Thyroid gland (tissue), 4 donors: ENCODE results near the gene PARP6.

Experiments used
- POLR2A ChIP-seq, 2 donors: fragments of 450-650 bp; IDR thresholded peaks; one replicate each; pipeline ENCODE4 v1.6.1; 2017; ENCODE audit warnings: antibody characterized with exemption in 2 of 2, mild to moderate bottlenecking in 2 of 2, moderate library complexity in 1 of 2
- TF ChIP-seq, protein P1 (sequence below), 6 experiments: fragments of 200-600 bp in 3 of 6; fragments of 450-650 bp in 3 of 6; sonication (generic) in 3 of 6; IDR thresholded peaks; one replicate each; pipeline ENCODE4 v1.5.1; 2016 to 2019; ENCODE audit warnings: antibody characterized with exemption in 6 of 6, mild to moderate bottlenecking in 2 of 6, inconsistent platforms in 1 of 6, moderate library complexity in 1 of 6

DNA sequence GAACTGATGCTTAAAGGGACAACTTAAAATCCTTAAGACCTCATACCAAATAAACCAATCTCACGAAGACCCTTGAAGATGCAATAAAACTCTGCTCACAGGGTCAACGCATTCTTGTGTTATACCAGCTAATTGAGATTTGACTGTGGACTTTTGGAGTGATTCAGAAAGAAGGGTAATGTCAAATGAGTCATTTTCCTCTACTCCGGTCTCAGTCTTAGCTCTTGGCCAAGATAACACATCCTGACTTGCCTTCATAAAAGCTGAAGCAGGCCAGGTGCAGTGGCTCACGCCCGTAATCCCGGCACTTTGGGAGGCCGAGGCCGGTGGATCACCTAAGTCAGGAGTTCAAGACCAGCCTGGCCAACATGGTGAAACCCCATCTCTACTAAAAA, 45.2 kb downstream of the PARP6 start:
- TF ChIP-seq, protein P1, sequence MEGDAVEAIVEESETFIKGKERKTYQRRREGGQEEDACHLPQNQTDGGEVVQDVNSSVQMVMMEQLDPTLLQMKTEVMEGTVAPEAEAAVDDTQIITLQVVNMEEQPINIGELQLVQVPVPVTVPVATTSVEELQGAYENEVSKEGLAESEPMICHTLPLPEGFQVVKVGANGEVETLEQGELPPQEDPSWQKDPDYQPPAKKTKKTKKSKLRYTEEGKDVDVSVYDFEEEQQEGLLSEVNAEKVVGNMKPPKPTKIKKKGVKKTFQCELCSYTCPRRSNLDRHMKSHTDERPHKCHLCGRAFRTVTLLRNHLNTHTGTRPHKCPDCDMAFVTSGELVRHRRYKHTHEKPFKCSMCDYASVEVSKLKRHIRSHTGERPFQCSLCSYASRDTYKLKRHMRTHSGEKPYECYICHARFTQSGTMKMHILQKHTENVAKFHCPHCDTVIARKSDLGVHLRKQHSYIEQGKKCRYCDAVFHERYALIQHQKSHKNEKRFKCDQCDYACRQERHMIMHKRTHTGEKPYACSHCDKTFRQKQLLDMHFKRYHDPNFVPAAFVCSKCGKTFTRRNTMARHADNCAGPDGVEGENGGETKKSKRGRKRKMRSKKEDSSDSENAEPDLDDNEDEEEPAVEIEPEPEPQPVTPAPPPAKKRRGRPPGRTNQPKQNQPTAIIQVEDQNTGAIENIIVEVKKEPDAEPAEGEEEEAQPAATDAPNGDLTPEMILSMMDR (IDR thresholded peaks at IDR 0.05) = no peak
- TF ChIP-seq POLR2A (IDR thresholded peaks at IDR 0.05) = no peak
